SH-SY5Y (cell line): ENCODE data around the gene KAT2B.

Experiments used
- GATA2 ChIP-seq: IDR thresholded peaks from 2 replicates; pipeline ENCODE4 v1.6.1; 2011; ENCODE audit warnings: mild to moderate bottlenecking, low read depth, low read length
- GATA3 ChIP-seq: IDR thresholded peaks from 2 replicates; pipeline ENCODE4 v1.6.1; 2011; ENCODE audit warnings: low read depth, mild to moderate bottlenecking, low read length, moderate library complexity

DNA sequence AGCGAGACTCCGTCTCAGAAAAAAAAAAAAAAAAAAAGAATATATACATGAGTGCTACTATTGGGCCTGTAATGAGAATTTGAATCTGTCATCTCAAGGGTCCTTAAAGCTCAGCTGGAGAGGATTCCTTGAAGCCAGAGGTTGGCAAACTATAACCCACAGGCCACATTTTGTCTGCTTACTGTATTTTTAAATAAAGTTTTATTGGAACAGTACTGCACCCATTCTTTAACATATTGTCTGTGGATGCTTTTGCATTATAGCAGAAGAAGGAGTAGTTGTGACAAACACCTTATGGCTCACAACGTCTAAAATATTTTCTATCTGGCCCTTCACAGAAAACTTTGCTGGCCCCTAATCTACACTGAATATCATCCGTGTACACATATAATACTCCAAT is 85.0 kb downstream of the KAT2B start:
- TF ChIP-seq GATA2: no peak
- no peak for TF ChIP-seq GATA3
